GM06990 (cell line): ENCODE results near the gene ABT1.

ENCODE experiments used
- DNase-seq: peaks from one replicate; pipeline ENCODE4 v3.0.0-alpha.2; 2011; ENCODE audit not compliant: insufficient read length; ENCODE audit errors: extremely low read depth
- H3K27me3 ChIP-seq: replicated peaks from 2 replicates; pipeline ENCODE4 v1.6.0; 2011; ENCODE audit warnings: low read length; ENCODE audit not compliant: control insufficient read depth, insufficient read depth
- H3K36me3 ChIP-seq: 2 replicates; pipeline ENCODE4 v1.5.1; 2011; ENCODE audit warnings: low read length; ENCODE audit not compliant: control insufficient read depth, insufficient read depth
- H3K4me3 ChIP-seq: replicated peaks from 2 replicates; pipeline ENCODE4 v1.5.1; 2011; ENCODE audit warnings: low read depth, mild to moderate bottlenecking, control low read depth, low read length
- TF ChIP-seq, protein P1 (sequence below): IDR thresholded peaks from 2 replicates; pipeline ENCODE4 v1.5.1; 2011; ENCODE audit warnings: low read length, control low read depth, mild to moderate bottlenecking, inconsistent platforms; ENCODE audit not compliant: insufficient read depth, poor library complexity, severe bottlenecking

Gene ABT1

DNA sequence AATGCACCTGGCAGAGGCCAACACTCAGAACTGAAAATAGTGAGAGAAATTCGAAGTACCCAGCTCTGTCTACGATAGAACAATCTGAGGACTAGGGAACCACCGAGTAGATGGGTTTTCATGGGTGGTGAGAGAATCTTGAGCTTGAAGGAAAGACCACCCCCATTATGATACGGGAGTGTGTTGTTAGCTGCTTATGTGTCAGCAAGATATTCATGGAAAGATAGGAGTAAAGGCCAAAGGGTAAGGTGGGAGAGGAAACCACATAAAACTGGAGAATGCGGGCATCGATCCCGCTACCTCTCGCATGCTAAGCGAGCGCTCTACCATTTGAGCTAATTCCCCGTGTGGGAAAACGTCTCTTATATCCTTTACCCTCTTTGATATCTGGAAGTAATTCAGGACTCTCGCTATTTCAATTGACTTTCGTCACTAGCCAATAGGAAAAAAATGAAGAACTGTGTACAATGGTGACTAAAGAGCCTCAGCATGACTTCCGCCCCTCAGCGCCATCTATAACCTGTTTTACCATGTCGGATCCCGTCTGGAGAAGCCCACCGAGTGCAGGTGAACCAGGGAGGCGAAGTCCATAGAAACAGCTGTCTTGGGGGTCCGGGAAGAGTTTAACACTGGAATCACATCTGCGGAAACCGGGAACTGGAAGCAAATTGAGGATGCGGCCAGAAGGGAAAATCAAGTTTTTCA lies 25.0 kb upstream of the ABT1 start:
- DNase-seq, result peak; percentile 68
- Histone ChIP-seq H3K36me3 (no peaks in the 10 kb centered on the region), H3K27me3 (no peaks in the 10 kb centered on the region), H3K4me3 (peak overlapping the region; percentile 61)
- TF ChIP-seq, protein P1, sequence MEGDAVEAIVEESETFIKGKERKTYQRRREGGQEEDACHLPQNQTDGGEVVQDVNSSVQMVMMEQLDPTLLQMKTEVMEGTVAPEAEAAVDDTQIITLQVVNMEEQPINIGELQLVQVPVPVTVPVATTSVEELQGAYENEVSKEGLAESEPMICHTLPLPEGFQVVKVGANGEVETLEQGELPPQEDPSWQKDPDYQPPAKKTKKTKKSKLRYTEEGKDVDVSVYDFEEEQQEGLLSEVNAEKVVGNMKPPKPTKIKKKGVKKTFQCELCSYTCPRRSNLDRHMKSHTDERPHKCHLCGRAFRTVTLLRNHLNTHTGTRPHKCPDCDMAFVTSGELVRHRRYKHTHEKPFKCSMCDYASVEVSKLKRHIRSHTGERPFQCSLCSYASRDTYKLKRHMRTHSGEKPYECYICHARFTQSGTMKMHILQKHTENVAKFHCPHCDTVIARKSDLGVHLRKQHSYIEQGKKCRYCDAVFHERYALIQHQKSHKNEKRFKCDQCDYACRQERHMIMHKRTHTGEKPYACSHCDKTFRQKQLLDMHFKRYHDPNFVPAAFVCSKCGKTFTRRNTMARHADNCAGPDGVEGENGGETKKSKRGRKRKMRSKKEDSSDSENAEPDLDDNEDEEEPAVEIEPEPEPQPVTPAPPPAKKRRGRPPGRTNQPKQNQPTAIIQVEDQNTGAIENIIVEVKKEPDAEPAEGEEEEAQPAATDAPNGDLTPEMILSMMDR, result no peak

GRCh38 chr6:26575494-26575939 lies 21.2 kb upstream of the ABT1 start:
- Histone ChIP-seq H3K4me3 (no peak overlapping the region), H3K36me3 (no peaks in the 10 kb centered on the region), H3K27me3 (no peaks in the 10 kb centered on the region)
- TF ChIP-seq, protein P1, result no peak
- DNase-seq, result no peak

DNA sequence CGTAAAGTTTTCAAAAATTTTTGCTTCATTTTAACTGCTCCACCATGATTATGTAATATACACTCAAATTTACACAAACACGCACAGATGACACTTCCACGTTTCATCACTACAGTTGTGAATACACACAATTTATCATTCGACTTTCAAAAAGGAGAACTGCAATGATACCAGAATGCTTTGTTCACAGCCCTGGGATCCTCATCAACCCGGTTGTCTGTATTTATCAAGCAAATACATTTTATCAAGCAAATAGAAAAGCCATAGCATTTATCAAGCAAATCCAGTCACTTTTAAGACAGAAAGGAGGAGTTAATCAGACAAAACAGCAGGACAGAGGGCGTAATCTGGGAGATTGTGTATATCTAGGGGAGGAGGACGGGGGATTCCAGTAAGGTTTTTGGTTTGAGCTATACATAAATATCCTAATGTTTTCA lies 20.3 kb upstream of the ABT1 start:
- no peak for DNase-seq
- TF ChIP-seq, protein P1, result no peak
- Histone ChIP-seq H3K36me3 (no peaks in the 10 kb centered on the region), H3K27me3 (no peaks in the 10 kb centered on the region), H3K4me3 (no peak overlapping the region; the same call in 1 of the 2 replicates)

- TF ChIP-seq, protein P1, result no peak
- Histone ChIP-seq H3K4me3 (peak overlapping the region; percentile 52), H3K36me3 (no peaks in the 10 kb centered on the region), H3K27me3 (no peaks in the 10 kb centered on the region)
- DNase-seq, result peak; percentile 45
Measured at GRCh38 chr6:26576929-26577719, 19.6 kb upstream of the ABT1 start.

GRCh38 chr6:26577720-26578072 lies 19.1 kb upstream of the ABT1 start:
- Histone ChIP-seq H3K36me3 (no peaks in the 10 kb centered on the region), H3K4me3 (peak overlapping the region; percentile 52), H3K27me3 (no peaks in the 10 kb centered on the region)
- TF ChIP-seq, protein P1, result no peak
- DNase-seq, result no peak
